Measurements from ENCODE around the gene FBH1. TPM values are rescaled to one million over a fixed set of nuclear protein-coding genes. Genes with fewer than 3 reads are reported as not detected.

FBH1 gene
- total and polyA plus RNA-seq, 9 of the 15 experiments (the other 6 are each of a cell fraction or from before 2014, with no cell fraction given), result 13.4 to 108 (median 77.8) TPM

DNA sequence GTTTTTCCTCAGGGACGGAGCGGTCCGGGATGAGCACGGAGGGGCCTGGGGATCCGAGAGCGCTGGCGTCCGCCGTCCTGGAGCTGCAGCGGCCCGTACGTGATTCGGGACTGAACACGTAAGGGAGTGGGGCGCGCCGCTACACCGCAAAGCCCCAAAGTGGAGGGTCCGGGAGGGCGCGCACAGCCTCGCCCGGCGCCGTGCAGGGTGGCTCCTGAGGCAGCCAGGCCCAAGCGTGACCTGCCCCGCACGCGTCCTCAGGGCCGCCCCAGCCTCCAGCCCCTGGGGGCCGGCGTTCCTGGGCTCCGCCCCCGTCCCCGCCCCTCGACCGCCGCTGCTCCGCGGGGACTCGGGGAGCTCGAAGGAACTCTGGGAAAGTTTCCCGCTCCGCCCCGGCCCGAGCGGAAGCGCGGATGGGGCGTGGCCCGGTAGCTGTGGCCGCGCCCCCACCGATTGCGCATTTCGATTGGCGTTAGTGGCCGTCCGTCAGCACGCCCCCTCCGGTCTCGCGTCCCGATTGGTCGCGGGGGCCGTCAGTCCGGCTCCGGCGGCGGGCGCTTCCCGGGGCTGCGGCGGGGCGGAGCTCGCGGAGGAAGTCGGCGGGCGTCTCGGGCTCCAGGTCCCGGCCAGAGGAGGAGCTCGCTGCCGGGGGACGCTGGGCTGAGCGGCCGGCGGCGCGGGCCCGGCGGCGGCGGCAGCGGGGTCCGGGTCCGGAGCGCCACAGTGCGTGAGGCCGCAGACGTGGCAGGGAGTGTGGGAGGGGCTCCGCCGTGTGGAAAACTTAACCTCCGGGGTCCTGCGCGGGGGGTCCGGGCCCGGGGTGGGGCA is at the start of gene FBH1, which contains the start of gene ANKRD16 (continued):
- TF ChIP-seq, protein P1, sequence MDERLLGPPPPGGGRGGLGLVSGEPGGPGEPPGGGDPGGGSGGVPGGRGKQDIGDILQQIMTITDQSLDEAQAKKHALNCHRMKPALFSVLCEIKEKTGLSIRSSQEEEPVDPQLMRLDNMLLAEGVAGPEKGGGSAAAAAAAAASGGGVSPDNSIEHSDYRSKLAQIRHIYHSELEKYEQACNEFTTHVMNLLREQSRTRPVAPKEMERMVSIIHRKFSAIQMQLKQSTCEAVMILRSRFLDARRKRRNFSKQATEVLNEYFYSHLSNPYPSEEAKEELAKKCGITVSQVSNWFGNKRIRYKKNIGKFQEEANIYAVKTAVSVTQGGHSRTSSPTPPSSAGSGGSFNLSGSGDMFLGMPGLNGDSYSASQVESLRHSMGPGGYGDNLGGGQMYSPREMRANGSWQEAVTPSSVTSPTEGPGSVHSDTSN (CRISPR knock-in tag; IDR thresholded peaks at IDR 0.05; ENCODE audit: low read depth), result peak; percentile 99
- TF ChIP-seq, protein P1 (tag; conservative IDR thresholded peaks at IDR 0.05; ENCODE audit: low read depth), result peak; percentile 98
- TF ChIP-seq ZEB2 (IDR thresholded peaks at IDR 0.05), result no peak
- TF ChIP-seq, protein P2, sequence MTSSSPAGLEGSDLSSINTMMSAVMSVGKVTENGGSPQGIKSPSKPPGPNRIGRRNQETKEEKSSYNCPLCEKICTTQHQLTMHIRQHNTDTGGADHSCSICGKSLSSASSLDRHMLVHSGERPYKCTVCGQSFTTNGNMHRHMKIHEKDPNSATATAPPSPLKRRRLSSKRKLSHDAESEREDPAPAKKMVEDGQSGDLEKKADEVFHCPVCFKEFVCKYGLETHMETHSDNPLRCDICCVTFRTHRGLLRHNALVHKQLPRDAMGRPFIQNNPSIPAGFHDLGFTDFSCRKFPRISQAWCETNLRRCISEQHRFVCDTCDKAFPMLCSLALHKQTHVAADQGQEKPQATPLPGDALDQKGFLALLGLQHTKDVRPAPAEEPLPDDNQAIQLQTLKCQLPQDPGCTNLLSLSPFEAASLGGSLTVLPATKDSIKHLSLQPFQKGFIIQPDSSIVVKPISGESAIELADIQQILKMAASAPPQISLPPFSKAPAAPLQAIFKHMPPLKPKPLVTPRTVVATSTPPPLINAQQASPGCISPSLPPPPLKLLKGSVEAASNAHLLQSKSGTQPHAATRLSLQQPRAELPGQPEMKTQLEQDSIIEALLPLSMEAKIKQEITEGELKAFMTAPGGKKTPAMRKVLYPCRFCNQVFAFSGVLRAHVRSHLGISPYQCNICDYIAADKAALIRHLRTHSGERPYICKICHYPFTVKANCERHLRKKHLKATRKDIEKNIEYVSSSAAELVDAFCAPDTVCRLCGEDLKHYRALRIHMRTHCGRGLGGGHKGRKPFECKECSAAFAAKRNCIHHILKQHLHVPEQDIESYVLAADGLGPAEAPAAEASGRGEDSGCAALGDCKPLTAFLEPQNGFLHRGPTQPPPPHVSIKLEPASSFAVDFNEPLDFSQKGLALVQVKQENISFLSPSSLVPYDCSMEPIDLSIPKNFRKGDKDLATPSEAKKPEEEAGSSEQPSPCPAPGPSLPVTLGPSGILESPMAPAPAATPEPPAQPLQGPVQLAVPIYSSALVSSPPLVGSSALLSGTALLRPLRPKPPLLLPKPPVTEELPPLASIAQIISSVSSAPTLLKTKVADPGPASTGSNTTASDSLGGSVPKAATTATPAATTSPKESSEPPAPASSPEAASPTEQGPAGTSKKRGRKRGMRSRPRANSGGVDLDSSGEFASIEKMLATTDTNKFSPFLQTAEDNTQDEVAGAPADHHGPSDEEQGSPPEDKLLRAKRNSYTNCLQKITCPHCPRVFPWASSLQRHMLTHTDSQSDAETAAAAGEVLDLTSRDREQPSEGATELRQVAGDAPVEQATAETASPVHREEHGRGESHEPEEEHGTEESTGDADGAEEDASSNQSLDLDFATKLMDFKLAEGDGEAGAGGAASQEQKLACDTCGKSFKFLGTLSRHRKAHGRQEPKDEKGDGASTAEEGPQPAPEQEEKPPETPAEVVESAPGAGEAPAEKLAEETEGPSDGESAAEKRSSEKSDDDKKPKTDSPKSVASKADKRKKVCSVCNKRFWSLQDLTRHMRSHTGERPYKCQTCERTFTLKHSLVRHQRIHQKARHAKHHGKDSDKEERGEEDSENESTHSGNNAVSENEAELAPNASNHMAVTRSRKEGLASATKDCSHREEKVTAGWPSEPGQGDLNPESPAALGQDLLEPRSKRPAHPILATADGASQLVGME (CRISPR knock-in tag; IDR thresholded peaks at IDR 0.05), result peak; percentile 69; the same call in 1 of the 2 replicates
- peak; percentile 11; the same call in 1 of the 2 replicates for TF ChIP-seq ZNF263 (CRISPR knock-in tag; IDR thresholded peaks at IDR 0.05; ENCODE audit: borderline replicate concordance)
- peak; percentile 55 for TF ChIP-seq PRPF4 (IDR thresholded peaks at IDR 0.05; ENCODE audit: insufficient read depth, low read depth, low read length, poor library complexity, severe bottlenecking)
- TF ChIP-seq POLR2A (conservative IDR thresholded peaks at IDR 0.05), result peak; percentile 90
- TF ChIP-seq TOE1 (IDR thresholded peaks at IDR 0.05; ENCODE audit: borderline replicate concordance), result 0 out of 2 replicates have a peak, but pooled peaks have one; percentile 22
- no peak for TF ChIP-seq TOE1 (CRISPR knock-in tag; IDR thresholded peaks at IDR 0.05; ENCODE audit: borderline replicate concordance, low read depth)
- TF ChIP-seq, protein P3, sequence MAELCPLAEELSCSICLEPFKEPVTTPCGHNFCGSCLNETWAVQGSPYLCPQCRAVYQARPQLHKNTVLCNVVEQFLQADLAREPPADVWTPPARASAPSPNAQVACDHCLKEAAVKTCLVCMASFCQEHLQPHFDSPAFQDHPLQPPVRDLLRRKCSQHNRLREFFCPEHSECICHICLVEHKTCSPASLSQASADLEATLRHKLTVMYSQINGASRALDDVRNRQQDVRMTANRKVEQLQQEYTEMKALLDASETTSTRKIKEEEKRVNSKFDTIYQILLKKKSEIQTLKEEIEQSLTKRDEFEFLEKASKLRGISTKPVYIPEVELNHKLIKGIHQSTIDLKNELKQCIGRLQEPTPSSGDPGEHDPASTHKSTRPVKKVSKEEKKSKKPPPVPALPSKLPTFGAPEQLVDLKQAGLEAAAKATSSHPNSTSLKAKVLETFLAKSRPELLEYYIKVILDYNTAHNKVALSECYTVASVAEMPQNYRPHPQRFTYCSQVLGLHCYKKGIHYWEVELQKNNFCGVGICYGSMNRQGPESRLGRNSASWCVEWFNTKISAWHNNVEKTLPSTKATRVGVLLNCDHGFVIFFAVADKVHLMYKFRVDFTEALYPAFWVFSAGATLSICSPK (IDR thresholded peaks at IDR 0.05; ENCODE audit: borderline replicate concordance), result no peak
- TF ChIP-seq, protein P4, sequence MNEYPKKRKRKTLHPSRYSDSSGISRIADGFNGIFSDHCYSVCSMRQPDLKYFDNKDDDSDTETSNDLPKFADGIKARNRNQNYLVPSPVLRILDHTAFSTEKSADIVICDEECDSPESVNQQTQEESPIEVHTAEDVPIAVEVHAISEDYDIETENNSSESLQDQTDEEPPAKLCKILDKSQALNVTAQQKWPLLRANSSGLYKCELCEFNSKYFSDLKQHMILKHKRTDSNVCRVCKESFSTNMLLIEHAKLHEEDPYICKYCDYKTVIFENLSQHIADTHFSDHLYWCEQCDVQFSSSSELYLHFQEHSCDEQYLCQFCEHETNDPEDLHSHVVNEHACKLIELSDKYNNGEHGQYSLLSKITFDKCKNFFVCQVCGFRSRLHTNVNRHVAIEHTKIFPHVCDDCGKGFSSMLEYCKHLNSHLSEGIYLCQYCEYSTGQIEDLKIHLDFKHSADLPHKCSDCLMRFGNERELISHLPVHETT (CRISPR knock-in tag; conservative IDR thresholded peaks at IDR 0.05 in 1 of 2, IDR thresholded peaks at IDR 0.05 in 1 of 2), result peak in 1 of 2 experiments; percentile 100; a peak in 2 of 4 replicates
- TF ChIP-seq HDAC6 (IDR thresholded peaks at IDR 0.05; ENCODE audit: low read depth, low read length), result 0 out of 2 replicates have a peak, but pooled peaks have one; percentile 25
- peak; percentile 92 for TF ChIP-seq ATF7 (IDR thresholded peaks at IDR 0.05)

Data from K562 (cell line).